Tibial nerve (tissue), 4 donors: Measurements from ENCODE around the gene PCDHB8.
"Not testable (repeated sequence)": the region's sequence is repeated elsewhere in the genome, so short reads cannot be mapped to it uniquely, and the experiment has no call there.

ENCODE experiments used
- EP300 ChIP-seq, 2 donors: sonication (generic); formaldehyde crosslinking; IDR thresholded peaks; one replicate each; pipeline ENCODE4 v1.6.1; 2017; ENCODE audit warnings: antibody characterized with exemption in 2 of 2, mild to moderate bottlenecking in 1 of 2
- POLR2A ChIP-seq, 2 donors: fragments of 450-650 bp; IDR thresholded peaks; one replicate each; pipeline ENCODE4 v1.6.1; 2017; ENCODE audit warnings: antibody characterized with exemption in 2 of 2, mild to moderate bottlenecking in 2 of 2, moderate library complexity in 2 of 2
- TF ChIP-seq, protein P1 (sequence below), 5 experiments: fragments of 200-600 bp in 3 of 5; fragments of 450-650 bp in 2 of 5; sonication (generic) in 3 of 5; IDR thresholded peaks; one replicate each; pipeline ENCODE4 v1.5.1; 2016 to 2019; ENCODE audit warnings: antibody characterized with exemption in 5 of 5, mild to moderate bottlenecking in 3 of 5, moderate library complexity in 2 of 5

DNA sequence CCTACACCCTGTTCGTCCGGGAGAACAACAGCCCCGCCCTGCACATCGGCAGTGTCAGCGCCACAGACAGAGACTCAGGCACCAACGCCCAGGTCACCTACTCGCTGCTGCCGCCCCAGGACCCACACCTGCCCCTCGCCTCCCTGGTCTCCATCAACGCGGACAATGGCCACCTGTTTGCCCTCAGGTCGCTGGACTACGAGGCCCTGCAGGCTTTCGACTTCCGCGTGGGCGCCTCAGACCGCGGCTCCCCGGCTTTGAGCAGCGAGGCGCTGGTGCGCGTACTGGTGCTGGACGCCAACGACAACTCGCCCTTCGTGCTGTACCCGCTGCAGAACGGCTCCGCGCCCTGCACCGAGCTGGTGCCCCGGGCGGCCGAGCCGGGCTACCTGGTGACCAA lies 11.1 kb downstream of the PCDHB8 start:
- TF ChIP-seq, protein P1, sequence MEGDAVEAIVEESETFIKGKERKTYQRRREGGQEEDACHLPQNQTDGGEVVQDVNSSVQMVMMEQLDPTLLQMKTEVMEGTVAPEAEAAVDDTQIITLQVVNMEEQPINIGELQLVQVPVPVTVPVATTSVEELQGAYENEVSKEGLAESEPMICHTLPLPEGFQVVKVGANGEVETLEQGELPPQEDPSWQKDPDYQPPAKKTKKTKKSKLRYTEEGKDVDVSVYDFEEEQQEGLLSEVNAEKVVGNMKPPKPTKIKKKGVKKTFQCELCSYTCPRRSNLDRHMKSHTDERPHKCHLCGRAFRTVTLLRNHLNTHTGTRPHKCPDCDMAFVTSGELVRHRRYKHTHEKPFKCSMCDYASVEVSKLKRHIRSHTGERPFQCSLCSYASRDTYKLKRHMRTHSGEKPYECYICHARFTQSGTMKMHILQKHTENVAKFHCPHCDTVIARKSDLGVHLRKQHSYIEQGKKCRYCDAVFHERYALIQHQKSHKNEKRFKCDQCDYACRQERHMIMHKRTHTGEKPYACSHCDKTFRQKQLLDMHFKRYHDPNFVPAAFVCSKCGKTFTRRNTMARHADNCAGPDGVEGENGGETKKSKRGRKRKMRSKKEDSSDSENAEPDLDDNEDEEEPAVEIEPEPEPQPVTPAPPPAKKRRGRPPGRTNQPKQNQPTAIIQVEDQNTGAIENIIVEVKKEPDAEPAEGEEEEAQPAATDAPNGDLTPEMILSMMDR (IDR thresholded peaks at IDR 0.05) = not testable (repeated sequence)
- TF ChIP-seq POLR2A, EP300 (IDR thresholded peaks at IDR 0.05): not testable (repeated sequence)
